A673 (cell line): ENCODE measurements around the gene NQO1.

Experiments
- EZH2 ChIP-seq: fragments of 200-600 bp; sonication (generic); IDR thresholded peaks from 2 replicates; pipeline ENCODE4 v1.6.1; 2017; ENCODE audit warnings: borderline replicate concordance, low read depth, mild to moderate bottlenecking, mixed read lengths, antibody characterized with exemption, low read length; ENCODE audit not compliant: poor library complexity, severe bottlenecking
- TF ChIP-seq, protein P1 (sequence below): fragments of 300-800, 200-600 bp; sonication (generic); conservative IDR thresholded peaks from 2 replicates; pipeline ENCODE4 v1.5.1; 2017; ENCODE audit warnings: low read depth, mild to moderate bottlenecking, antibody characterized with exemption, low read length, moderate library complexity, mixed read lengths

GRCh38 chr16:69718111-69718764 lies 8.1 kb downstream of the NQO1 start:
- TF ChIP-seq, protein P1, sequence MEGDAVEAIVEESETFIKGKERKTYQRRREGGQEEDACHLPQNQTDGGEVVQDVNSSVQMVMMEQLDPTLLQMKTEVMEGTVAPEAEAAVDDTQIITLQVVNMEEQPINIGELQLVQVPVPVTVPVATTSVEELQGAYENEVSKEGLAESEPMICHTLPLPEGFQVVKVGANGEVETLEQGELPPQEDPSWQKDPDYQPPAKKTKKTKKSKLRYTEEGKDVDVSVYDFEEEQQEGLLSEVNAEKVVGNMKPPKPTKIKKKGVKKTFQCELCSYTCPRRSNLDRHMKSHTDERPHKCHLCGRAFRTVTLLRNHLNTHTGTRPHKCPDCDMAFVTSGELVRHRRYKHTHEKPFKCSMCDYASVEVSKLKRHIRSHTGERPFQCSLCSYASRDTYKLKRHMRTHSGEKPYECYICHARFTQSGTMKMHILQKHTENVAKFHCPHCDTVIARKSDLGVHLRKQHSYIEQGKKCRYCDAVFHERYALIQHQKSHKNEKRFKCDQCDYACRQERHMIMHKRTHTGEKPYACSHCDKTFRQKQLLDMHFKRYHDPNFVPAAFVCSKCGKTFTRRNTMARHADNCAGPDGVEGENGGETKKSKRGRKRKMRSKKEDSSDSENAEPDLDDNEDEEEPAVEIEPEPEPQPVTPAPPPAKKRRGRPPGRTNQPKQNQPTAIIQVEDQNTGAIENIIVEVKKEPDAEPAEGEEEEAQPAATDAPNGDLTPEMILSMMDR, result no peak
- no peak for TF ChIP-seq EZH2
